ENCODE results near the gene SLIT3. TPM values are rescaled to one million over a fixed set of nuclear protein-coding genes. Genes with fewer than 3 reads are reported as not detected.

The SLIT3 gene
- total RNA-seq, 4 donors from 2014 or later, result 0.97 to 6.1 (median 3.4) TPM

DNA sequence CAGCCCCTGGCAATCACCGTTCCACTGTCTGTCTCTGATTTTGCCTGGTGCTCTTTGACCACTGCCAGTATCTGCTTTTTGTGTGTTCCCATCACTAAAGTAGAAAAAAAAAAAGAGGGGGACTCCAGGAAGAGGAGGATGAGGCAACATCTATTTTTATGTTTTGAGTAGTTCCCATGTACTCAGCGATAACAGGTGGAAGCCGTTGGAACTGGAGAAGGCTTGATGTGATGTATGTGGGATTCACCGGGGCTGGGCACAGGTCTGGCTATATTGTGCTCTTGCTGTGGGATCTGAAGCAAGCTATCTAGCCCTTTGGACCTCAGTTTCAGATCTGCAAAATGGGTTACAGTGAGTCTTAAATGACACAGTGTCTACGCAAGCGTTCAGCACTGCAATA, 104.9 kb downstream of the SLIT3 start:
- in situ Hi-C loops (cut with MboI; ENCODE audit: low sequenced_read_pairs in 4 of 4), result loop anchor here in 1 of 4 donors (5.0 kb wide), 1 partner anchor 209 kb away; no protein-coding TSS in a partner anchor
- peak; percentile 39 to 53 for ATAC-seq

DNA sequence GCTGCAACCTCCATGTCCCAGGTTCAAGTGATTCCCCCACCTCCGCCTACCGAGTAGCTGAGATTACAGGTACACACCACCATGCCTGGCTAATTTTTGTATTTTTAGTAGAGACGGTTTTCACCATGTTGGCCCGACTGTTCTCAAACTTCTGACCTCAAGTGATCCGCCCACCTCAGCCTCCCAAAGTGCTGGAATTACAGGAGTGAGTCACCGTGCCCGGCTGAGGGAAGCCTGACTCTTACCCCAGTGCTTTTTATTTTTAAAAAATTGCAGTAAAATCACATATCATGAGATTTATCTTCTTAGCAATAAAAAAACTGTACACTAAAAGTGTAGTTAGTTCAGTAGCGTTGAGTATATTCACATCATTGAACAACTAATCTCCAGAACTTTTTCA, 105.3 kb downstream of the SLIT3 start:
- Histone ChIP-seq H3K27me3 (no peaks in the 10 kb centered on the region), H3K9me3 (no peaks in the 10 kb centered on the region), H3K27ac (no peak overlapping the region), H3K4me3 (no peak overlapping the region), H3K36me3 (no peaks in the 10 kb centered on the region), H3K4me1 (no peaks in the 10 kb centered on the region)
- no peak for DNase-seq
- in situ Hi-C loops (cut with MboI; ENCODE audit: low sequenced_read_pairs in 4 of 4) (loop anchor here in 1 of 4 donors (5.0 kb wide), 1 partner anchor 208 kb away; no protein-coding TSS in a partner anchor), intact Hi-C loops (cut with DNase I; ENCODE audit: low total_unique reads) (loop anchor here (5.0 kb wide), 1 partner anchor 208 kb away; no protein-coding TSS in a partner anchor)
- TF ChIP-seq POLR2A (IDR thresholded peaks at IDR 0.05), result no peak
- TF ChIP-seq, protein P1, sequence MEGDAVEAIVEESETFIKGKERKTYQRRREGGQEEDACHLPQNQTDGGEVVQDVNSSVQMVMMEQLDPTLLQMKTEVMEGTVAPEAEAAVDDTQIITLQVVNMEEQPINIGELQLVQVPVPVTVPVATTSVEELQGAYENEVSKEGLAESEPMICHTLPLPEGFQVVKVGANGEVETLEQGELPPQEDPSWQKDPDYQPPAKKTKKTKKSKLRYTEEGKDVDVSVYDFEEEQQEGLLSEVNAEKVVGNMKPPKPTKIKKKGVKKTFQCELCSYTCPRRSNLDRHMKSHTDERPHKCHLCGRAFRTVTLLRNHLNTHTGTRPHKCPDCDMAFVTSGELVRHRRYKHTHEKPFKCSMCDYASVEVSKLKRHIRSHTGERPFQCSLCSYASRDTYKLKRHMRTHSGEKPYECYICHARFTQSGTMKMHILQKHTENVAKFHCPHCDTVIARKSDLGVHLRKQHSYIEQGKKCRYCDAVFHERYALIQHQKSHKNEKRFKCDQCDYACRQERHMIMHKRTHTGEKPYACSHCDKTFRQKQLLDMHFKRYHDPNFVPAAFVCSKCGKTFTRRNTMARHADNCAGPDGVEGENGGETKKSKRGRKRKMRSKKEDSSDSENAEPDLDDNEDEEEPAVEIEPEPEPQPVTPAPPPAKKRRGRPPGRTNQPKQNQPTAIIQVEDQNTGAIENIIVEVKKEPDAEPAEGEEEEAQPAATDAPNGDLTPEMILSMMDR (IDR thresholded peaks at IDR 0.05 in 4 of 5, conservative IDR thresholded peaks at IDR 0.05 in 1 of 5), result no peak
- ATAC-seq, result no peak

More for the DNA sequence above, 104.9 kb downstream of the SLIT3 start:
- Histone ChIP-seq H3K9me3 (no peaks in the 10 kb centered on the region), H3K27ac (no peak overlapping the region), H3K4me3 (no peak overlapping the region), H3K36me3 (no peaks in the 10 kb centered on the region), H3K4me1 (no peaks in the 10 kb centered on the region), H3K27me3 (no peaks in the 10 kb centered on the region)
- intact Hi-C loops (cut with DNase I; ENCODE audit: low total_unique reads), result loop anchor here (5.0 kb wide), 1 partner anchor 209 kb away; no protein-coding TSS in a partner anchor
- no peak for DNase-seq
- no peak for TF ChIP-seq POLR2A (IDR thresholded peaks at IDR 0.05)
- TF ChIP-seq, protein P1 (IDR thresholded peaks at IDR 0.05 in 4 of 5, conservative IDR thresholded peaks at IDR 0.05 in 1 of 5), result no peak

DNA sequence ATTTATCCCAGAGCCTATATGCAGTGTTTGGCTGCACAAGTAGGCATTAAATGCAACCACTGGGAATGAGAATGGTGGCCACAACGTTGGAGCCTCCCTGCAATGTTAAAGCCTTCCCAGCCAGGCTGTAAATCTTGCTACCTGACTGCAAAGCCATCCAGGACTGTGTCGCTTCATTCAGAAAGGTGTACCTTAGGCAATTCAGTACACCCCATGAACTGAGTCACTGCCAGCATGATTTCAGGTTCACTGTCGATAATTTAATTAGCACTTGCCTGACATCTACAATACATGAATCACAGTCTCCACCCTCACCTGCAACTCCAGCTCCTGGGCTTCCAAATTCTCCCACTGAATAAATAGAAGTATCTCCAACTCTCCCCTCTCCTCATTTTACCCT, 108.4 kb downstream of the SLIT3 start:
- Histone ChIP-seq H3K27ac (no peak overlapping the region), H3K36me3 (no peaks in the 10 kb centered on the region), H3K4me1 (no peaks in the 10 kb centered on the region), H3K27me3 (no peaks in the 10 kb centered on the region), H3K9me3 (no peaks in the 10 kb centered on the region), H3K4me3 (no peak overlapping the region)
- DNase-seq (no peak), ATAC-seq (no peak)
- TF ChIP-seq POLR2A (IDR thresholded peaks at IDR 0.05), result no peak
- TF ChIP-seq, protein P1 (IDR thresholded peaks at IDR 0.05 in 4 of 5, conservative IDR thresholded peaks at IDR 0.05 in 1 of 5), result no peak
- in situ Hi-C loops (cut with MboI; ENCODE audit: low sequenced_read_pairs in 4 of 4), result no loop called here
- intact Hi-C loops (cut with DNase I; ENCODE audit: low total_unique reads), result no loop called here

DNA sequence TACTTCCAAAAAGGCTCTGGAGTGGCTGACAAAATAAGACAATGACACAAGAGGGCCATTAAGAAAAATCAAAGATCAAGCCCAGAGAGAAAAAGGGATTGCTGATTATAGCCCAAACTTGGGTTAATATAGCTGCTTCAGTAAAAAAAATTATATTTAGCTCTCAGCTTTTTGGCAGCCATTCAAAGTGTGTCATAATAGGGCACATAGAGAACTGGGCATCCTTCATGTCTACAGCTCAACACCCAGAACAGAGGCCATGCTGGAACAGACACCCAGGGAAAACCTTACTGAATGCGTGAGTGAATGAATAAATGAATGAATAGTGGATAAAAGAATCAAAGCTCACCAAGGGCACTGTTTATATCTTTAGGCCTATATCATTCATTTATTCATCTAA, 110.1 kb downstream of the SLIT3 start:
- no peak for DNase-seq
- Histone ChIP-seq H3K4me1 (no peaks in the 10 kb centered on the region), H3K27me3 (no peaks in the 10 kb centered on the region), H3K4me3 (no peak overlapping the region), H3K36me3 (no peaks in the 10 kb centered on the region), H3K9me3 (no peaks in the 10 kb centered on the region), H3K27ac (no peak overlapping the region)
- in situ Hi-C loops (cut with MboI; ENCODE audit: low sequenced_read_pairs in 4 of 4) (no loop called here), intact Hi-C loops (cut with DNase I; ENCODE audit: low total_unique reads) (no loop called here)
- no peak for TF ChIP-seq POLR2A (IDR thresholded peaks at IDR 0.05)
- TF ChIP-seq, protein P1 (IDR thresholded peaks at IDR 0.05 in 4 of 5, conservative IDR thresholded peaks at IDR 0.05 in 1 of 5), result no peak
- no peak for ATAC-seq

DNA sequence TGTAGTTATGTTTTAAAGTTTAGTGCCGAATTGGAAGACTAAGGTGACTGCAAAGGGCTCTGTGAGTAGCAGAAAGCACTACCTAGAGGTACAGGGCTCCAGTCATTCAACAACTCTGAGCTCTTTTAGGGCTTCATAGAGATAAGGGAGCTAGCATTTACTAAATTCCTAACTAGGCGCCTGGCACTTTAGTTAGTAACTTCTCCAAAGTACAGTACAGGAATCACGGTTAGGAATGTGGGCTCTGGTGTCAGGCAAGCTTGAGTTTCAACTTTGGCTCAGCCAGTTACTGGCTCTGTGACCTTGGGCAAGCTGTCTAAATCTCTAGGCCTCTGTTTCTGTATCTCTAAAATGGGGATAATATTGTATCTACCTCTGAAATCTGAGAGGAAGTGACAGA, 115.3 kb downstream of the SLIT3 start:
- TF ChIP-seq, protein P1 (IDR thresholded peaks at IDR 0.05 in 4 of 5, conservative IDR thresholded peaks at IDR 0.05 in 1 of 5), result no peak
- no peak for TF ChIP-seq POLR2A (IDR thresholded peaks at IDR 0.05)
- Histone ChIP-seq H3K27ac (no peak overlapping the region), H3K9me3 (no peaks in the 10 kb centered on the region), H3K36me3 (no peaks in the 10 kb centered on the region), H3K4me3 (no peak overlapping the region), H3K27me3 (no peaks in the 10 kb centered on the region), H3K4me1 (no peaks in the 10 kb centered on the region)
- DNase-seq (no peak), ATAC-seq (no peak)
- in situ Hi-C loops (cut with MboI; ENCODE audit: low sequenced_read_pairs in 4 of 4), result no loop called here
- intact Hi-C loops (cut with DNase I; ENCODE audit: low total_unique reads), result no loop called here

All from gastrocnemius medialis (tissue), 4 donors.